WERI-Rb-1 (cell line): ENCODE data around the gene COPZ2.

ENCODE experiments used
- DNase-seq: peaks from one replicate; pipeline ENCODE4 v3.0.0-alpha.2; 2020
- H3K27ac ChIP-seq: fragments of 250-450 bp; sonication (Bioruptor Pico); 2 replicates; pipeline ENCODE4 v1.5.1; 2020; ENCODE audit warnings: mild to moderate bottlenecking, moderate library complexity
- H3K27me3 ChIP-seq: fragments of 250-450 bp; sonication (Bioruptor Pico); 2 replicates; pipeline ENCODE4 v1.5.1; 2021; ENCODE audit warnings: mild to moderate bottlenecking, low read depth, moderate library complexity; ENCODE audit not compliant: insufficient read depth, severe bottlenecking
- H3K36me3 ChIP-seq: fragments of 250-450 bp; sonication (Bioruptor Pico); 2 replicates; pipeline ENCODE4 v1.5.1; 2020; ENCODE audit warnings: mild to moderate bottlenecking, moderate library complexity
- H3K4me3 ChIP-seq: 2 replicates; pipeline ENCODE4 v1.5.1; 2011; ENCODE audit warnings: low read depth, mild to moderate bottlenecking, control low read depth, low read length
- H3K9me3 ChIP-seq: fragments of 250-450 bp; sonication (Bioruptor Pico); 2 replicates; pipeline ENCODE4 v1.5.1; 2021; ENCODE audit warnings: mild to moderate bottlenecking, moderate library complexity; ENCODE audit not compliant: severe bottlenecking
- TF ChIP-seq, protein P1 (sequence below): IDR thresholded peaks from 2 replicates; pipeline ENCODE4 v1.5.1; 2011; ENCODE audit warnings: low read depth, mild to moderate bottlenecking, control low read depth, inconsistent platforms, low read length

Gene COPZ2

DNA sequence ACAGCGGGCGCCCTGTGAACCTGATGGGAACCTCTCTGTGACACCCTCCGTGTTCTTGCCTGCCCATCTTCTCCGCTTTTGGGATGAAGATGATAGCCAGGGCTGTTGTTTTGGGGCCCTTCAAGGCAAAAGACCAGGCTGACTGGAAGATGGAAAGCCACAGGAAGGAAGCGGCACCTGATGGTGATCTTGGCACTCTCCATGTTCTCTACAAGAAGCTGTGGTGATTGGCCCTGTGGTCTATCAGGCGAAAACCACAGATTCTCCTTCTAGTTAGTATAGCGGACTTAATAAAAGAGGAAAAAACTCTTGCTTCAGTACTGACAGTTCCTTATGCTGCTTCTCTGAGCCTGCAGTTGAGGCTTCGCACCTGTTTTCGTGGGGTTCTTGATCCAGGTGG, 56.1 kb downstream of the COPZ2 start:
- peaks cover 89% of the 10 kb centered on the region for H3K36me3 ChIP-seq
- no peaks in the 10 kb centered on the region for H3K9me3 ChIP-seq
- no peak for DNase-seq
- TF ChIP-seq, protein P1, sequence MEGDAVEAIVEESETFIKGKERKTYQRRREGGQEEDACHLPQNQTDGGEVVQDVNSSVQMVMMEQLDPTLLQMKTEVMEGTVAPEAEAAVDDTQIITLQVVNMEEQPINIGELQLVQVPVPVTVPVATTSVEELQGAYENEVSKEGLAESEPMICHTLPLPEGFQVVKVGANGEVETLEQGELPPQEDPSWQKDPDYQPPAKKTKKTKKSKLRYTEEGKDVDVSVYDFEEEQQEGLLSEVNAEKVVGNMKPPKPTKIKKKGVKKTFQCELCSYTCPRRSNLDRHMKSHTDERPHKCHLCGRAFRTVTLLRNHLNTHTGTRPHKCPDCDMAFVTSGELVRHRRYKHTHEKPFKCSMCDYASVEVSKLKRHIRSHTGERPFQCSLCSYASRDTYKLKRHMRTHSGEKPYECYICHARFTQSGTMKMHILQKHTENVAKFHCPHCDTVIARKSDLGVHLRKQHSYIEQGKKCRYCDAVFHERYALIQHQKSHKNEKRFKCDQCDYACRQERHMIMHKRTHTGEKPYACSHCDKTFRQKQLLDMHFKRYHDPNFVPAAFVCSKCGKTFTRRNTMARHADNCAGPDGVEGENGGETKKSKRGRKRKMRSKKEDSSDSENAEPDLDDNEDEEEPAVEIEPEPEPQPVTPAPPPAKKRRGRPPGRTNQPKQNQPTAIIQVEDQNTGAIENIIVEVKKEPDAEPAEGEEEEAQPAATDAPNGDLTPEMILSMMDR: no peak
- H3K4me3 ChIP-seq: no peak overlapping the region
- peak overlapping the region; percentile 64 for H3K27ac ChIP-seq
- H3K27me3 ChIP-seq: no peaks in the 10 kb centered on the region

GRCh38 chr17:47980541-47980940, 57.1 kb downstream of the COPZ2 start:
- Histone ChIP-seq H3K36me3 (peaks cover 97% of the 10 kb centered on the region), H3K27ac (peak overlapping the region; percentile 37; the same call in 1 of the 2 replicates), H3K4me3 (no peak overlapping the region), H3K9me3 (no peaks in the 10 kb centered on the region), H3K27me3 (no peaks in the 10 kb centered on the region)
- peak; percentile 29 for DNase-seq
- TF ChIP-seq, protein P1: no peak

- no peak overlapping the region for H3K27ac ChIP-seq
- DNase-seq: peak; percentile 89
- peaks cover 96% of the 10 kb centered on the region for H3K36me3 ChIP-seq
- no peak overlapping the region for H3K4me3 ChIP-seq
- H3K27me3 ChIP-seq: no peaks in the 10 kb centered on the region
- H3K9me3 ChIP-seq: no peaks in the 10 kb centered on the region
- TF ChIP-seq, protein P1: peak; percentile 93
Observed at GRCh38 chr17:47978324-47978723, 59.3 kb downstream of the COPZ2 start.
